Adrenal gland (tissue), 5 donors: ENCODE results near the gene MYLK4.

ENCODE experiments used
- CTCF ChIP-seq, 6 experiments: fragments of 450-650 bp in 4 of 6; fragments of 200-600 bp in 2 of 6; sonication (generic) in 1 of 6; IDR thresholded peaks; 1 replicate in 5 of 6; 2 replicates in 1 of 6; pipeline versions ENCODE4 v1.5.1 to v1.8.0; 2016 to 2021; ENCODE audit warnings: antibody characterized with exemption in 6 of 6, mild to moderate bottlenecking in 2 of 6, moderate library complexity in 1 of 6
- POLR2A ChIP-seq, 2 donors: fragments of 450-650 bp; IDR thresholded peaks; one replicate each; pipeline ENCODE4 v1.6.1; 2017; ENCODE audit warnings: antibody characterized with exemption in 2 of 2, mild to moderate bottlenecking in 2 of 2, moderate library complexity in 1 of 2
- donor health status: DM: no; HTN: no; CAD: no.

GRCh38 chr6:2719093-2719455, 31.6 kb downstream of the MYLK4 start:
- TF ChIP-seq CTCF (IDR thresholded peaks at IDR 0.05): no peak
- TF ChIP-seq POLR2A (IDR thresholded peaks at IDR 0.05): no peak
